HG02759 (cell line): ENCODE measurements around the gene KNL1.

ENCODE experiments used
- ATAC-seq: cut with Tn5 transposase; IDR thresholded peaks from one replicate; pipeline ENCODE4 v1.9.1; 2021; ENCODE audit warnings: mild to moderate bottlenecking, moderate library complexity; ENCODE audit not compliant: unreplicated experiment

Gene KNL1

DNA sequence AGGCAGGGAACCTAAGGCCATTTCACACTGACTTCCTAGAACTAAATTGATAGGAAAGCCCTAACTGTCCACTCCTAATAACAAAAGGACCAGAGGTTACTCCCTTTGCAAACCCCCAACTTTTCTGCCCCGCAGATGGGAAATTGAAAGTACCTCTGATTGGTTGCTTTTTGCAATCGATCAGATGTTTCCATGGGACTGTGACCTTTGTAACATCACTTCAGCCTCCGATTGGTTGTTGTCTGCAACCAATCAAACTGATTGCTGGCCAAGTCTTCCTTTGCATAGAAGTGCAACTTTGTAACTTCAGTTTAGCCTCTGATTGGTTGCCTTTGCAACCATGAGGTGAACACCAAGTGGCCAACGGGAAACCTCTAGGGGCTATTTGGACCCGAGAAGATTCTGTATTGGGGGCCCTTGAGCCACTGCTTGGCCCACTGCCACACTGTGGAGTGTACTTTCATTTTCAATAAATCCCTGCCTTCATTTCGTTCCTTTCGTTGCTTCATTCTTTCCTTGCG lies 11.3 kb upstream of the KNL1 start:
- ATAC-seq: no peak

DNA sequence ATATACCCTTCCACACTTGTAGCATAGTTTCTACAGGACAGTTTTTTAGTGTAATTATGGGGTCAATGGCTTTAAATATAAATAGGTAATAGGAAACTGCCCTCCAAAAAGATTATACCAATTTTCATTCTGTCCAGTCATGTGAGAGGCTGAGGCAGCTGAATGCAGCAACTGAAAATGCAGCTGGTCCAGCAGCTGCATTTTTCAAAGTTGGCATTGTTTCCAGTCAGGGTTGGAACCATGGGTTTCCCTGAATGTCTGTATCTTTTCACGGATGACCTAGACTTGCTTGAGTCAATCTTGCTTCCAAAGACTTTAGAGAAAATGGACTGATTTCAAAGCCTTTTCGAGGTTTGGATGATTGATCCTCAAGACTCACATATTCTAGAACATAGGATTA lies 9.9 kb upstream of the KNL1 start:
- ATAC-seq: no peak

DNA sequence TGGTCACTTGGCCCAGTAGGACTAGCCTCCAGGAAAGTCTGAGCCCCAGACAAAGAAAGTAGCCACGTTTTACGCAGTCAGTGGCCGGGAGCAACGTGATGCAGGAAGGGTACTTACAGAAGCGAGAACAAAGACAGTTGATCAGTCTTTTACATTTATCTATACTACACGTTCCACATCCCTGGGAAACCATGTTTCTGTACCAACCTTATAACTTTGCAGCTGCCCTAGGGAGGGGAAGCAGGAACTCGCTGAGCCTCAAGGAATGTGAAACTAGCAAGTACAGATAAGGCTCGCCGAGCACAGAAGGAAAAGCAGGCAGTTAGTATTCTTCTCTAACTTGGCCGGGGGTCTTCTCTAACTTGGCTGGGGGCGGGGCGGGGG lies 3.4 kb upstream of the KNL1 start:
- ATAC-seq: no peak

DNA sequence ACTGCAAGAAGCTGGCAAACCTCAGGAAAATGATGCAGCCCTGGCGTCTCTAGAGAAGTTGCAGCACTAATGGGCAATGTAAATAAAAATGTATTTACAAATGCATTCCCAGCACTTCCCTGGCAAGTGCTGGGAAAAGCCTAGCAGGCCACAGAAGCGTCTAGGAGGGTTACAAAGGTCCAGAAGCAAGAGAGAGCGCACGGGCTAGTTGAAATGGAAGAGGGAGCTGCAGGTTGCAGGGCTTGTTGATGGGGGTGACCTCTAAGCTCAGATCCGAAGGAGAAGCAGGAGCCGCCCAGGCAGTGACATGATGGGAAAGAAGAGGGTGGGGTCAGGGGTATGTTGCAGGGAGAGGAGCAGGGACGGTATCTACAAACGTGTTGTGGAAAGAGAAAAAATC lies 2.7 kb upstream of the KNL1 start:
- ATAC-seq: no peak

DNA sequence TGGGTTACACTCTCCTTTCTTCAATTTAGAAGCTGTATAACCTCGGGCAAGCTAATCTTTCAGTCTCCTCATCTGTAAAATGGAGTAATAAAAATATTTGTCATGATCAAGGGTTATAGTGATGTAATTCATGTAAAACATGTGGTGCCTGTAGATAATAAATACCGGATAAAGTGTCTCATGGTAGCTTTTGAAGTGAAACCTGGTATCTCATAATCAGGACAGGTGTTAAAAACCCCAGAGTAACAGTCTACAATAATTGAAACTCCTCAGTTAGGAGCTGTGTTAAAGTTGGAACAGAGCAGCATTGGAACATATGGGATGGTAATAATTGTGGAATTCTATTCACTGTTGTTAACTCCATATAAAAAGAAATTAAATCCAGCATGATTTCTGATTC lies 884 bp upstream of the KNL1 start:
- no peak for ATAC-seq

DNA sequence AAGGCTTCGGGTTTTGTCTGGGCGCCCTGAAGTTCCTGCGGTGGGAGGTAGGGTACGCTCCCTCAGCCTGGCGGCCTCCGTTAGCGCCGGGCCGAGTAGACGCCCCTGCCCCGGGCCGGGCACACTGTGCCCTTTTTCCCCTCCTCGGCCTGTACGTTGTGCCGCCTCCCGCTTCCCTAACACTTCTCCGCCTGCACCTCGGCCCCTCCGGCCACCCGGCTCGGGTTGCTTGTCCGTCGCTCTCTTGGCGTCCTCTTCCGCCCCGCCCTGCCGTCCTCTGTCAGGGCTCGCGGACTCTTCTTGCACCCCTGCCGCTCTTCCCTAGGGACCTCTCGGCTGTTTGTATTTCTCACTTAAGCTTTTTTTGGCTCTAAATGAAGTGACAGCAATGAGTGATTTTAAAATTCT lies 384 bp downstream of the KNL1 start:
- peak; percentile 60 for ATAC-seq

DNA sequence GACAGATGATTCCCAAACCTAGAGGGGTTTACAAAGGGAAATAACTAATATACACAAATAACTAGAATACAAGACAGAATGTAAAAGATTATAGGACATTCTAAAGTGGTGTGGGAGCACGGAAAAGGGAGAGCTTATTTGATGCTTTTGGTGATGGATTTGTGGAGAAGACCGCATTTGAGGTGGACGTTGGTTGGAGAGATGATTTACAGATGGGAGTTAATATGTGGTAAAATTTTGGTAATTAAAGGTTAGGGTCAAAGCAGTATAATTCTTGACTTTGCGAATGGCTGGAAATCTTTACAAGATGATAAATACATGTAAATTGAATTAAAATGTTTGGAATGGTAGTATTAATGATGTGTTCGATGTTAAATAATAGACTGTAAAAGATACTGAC lies 1.2 kb downstream of the KNL1 start:
- ATAC-seq: no peak

DNA sequence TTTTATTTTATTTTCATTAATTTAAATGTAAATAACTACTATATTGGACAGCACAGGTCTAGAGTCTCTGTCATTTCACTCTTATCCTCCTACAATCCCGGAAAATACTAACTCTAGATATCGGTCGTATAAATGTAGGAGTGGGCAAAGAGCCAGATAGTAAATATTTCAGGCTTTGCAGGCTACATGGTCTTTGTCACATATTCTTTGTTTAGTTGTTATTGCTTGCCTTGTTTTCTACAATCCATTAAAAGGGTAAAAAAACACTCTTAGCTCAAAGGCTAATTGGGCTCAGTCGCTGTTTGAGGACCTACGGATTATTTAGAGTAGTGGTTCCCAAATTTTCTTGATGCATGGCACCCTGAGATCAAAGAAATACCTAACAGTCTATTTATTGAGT lies 1.7 kb downstream of the KNL1 start:
- ATAC-seq: no peak

DNA sequence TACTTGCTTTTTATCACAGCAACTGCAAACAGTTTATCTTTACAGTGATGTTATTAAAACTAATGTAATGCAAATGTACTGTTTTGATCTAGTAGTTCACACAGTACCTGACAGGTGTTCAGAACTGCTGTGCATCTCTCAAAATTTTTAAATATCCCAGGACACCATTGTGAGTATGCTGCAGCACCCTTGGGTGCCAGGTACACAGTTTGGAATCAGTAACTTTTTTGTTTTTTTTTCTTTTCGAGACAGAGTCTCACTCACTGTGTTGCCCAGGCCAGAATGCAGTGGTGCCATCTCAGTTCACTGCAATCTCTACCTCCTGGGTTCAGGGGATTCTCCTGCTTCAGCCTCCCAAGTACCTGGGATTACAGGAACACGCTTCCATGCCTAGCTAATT lies 3.0 kb downstream of the KNL1 start:
- ATAC-seq: no peak

DNA sequence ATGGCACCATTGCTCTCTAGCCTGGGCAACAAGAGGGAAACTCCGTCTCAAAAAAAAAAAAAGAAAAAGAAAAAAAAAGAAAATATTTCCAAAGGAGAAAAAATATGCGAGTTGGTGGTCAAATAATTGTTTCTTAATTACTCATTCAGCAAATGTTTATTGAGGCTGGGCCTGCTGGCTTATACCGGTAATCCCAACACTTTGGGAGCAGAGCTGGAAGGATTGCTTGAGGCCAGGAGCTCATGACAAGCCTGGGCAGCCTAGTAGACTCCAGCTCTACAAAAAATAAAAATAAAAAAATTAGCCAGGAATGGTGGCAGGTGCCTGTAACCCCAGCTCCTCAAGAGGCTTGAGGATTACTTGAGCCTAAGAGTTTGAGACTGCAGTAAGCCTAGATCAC lies 4.1 kb downstream of the KNL1 start:
- ATAC-seq: no peak

DNA sequence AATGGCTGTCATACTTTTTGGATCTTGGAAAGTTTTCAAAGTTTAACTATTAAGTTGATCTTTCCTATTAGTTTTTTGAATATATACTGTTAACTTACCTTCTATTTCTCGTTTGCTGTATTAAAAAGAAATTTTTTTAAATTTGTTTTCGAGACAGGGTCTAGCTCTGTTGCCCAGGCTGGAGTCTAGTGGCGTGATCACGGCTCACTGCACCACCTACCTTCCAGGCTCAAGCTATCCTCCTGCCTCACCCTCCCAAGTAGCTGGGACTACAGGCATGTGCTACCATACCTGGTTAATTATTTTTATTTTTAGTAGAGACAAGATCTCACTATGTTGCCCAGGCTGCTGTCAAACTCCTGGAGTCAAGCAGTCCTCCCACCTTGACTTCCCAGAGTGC lies 4.6 kb downstream of the KNL1 start:
- no peak for ATAC-seq

DNA sequence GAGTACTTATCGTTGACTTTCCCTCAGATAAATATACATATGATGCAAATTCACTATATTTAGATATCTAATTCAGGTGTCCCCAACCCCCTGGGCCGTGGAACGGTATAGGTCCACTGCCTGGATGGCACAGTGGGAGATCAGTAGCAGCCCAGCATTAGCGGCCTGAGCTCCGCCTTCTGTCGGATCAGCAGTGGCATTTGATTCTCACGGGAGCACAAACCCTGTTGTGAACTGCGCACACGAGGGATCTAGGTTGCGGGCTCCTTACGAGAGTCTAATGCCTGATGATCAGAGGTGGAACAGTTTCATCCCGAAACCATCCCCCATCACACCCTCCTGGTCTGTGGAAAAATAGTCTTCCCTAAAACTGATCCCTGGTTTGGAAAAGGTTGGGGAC lies 6.9 kb downstream of the KNL1 start:
- ATAC-seq: no peak

DNA sequence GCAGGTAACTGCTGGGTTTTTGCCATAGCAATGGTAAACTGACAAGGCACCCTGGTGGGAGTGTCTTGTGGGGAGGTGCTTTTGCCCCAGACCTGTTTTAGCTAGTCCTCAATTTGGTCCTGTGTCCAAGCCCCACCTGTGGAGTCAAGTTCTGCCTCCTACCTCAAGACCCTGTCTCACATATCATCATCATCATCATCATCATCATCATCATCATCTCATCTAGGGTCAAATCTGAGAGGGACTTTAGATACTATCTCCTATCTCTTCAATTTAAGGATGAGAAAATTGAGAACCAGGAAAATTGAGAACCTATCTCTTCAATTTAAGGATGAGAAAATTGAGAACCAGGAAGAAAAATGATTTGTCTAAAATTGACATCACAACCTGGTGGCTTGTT lies 9.9 kb downstream of the KNL1 start:
- ATAC-seq: no peak

DNA sequence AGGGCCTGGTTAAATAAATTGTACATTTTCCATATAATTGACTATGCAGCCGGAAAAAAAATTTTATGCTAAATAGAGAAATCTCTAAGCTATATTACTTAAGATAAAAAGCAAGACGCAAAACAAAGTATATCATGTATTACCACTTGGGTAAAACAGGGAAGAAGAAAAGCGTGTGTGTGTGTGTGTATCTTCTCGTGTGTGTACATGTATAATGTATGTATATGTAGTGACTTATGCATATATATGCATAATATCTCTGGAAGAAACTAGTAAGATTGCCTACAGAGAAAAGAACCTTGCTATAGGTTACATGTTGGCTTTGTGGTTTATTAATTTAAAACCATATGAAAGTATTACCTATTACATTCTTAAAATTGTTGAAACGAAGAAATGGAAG lies 19.0 kb downstream of the KNL1 start:
- ATAC-seq: no peak

DNA sequence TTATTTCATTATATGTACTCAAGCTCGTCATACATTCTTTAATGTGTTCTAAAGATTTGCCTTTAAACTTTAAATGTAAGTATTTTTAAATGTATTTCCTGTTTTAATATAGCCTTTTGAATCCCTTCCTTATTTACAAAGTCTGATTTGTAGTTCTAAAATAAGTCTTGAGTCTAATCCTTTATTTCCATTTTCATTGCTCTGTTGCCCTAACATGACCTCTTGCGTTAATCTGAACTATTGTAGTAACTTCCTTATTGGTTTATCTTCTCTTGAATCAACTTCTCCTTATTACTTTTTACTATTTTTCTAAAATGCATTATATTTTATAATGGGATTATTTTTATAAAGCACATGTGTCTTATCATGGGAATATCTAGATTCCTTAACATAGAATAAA lies 24.0 kb downstream of the KNL1 start:
- no peak for ATAC-seq

DNA sequence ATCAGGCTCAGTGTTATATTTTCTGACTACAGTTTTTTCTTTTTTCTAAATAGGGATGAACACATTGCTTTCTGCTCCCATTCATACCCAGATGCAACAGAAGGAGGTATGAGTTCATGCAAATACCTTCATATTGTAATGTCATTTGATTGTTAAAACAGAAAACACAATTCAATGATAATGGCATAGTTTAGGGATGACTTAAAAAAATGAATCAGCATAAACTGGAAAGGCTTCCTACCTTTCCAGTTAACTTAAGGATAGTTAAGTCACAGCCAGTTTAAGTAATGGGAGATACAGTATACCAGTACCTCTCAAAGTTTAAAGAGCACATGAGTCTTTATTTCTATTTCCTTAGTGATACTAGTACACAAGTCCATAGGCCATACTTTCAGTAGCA lies 24.9 kb downstream of the KNL1 start:
- no peak for ATAC-seq

DNA sequence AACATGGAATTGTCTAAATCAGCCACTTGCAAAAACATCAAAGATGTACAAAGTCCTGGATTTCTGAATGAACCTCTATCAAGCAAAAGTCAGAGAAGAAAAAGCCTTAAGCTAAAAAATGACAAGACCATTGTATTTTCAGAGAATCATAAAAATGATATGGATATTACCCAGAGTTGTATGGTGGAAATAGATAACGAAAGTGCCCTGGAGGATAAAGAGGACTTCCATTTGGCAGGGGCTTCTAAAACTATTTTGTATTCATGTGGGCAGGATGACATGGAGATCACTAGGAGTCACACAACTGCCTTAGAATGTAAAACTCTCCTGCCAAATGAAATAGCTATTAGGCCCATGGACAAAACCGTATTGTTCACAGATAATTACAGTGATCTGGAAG lies 29.3 kb downstream of the KNL1 start:
- no peak for ATAC-seq

DNA sequence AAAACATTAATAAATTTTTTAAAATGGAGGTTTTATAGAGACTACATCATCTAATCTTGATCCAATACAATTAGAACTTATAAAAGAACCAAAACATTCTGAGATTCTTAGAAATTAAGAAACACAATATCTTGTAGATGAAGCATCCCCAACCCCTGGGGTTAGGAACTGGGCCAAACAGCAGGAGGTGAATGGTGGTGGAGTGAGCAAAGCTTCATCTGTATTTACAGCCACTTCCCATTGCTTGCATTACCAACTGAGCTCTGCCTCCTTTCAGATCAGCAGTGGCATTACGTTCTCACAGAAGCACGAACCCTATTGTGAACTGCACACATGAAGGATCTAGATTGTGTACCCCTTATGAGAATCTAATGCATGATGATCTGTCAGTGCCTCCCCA lies 36.3 kb downstream of the KNL1 start:
- ATAC-seq: no peak

DNA sequence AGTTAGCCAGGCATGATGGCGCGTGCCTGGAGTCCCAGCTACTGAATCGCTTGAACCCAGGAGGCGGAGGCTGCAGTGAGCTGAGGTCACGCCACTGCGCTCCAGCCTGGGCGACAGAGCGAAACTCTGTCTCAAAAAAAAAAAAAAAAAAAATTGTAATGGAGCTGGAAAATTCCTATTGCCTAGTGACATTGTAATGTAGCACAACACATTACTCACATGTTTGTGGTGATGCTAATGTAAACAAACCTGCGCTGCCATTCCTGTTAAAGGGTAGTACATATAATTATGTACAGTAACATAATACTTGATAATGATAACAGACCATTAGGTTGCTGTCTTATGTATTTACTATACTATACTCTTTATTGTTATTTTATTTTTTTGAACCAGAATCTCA lies 39.1 kb downstream of the KNL1 start:
- no peak for ATAC-seq

DNA sequence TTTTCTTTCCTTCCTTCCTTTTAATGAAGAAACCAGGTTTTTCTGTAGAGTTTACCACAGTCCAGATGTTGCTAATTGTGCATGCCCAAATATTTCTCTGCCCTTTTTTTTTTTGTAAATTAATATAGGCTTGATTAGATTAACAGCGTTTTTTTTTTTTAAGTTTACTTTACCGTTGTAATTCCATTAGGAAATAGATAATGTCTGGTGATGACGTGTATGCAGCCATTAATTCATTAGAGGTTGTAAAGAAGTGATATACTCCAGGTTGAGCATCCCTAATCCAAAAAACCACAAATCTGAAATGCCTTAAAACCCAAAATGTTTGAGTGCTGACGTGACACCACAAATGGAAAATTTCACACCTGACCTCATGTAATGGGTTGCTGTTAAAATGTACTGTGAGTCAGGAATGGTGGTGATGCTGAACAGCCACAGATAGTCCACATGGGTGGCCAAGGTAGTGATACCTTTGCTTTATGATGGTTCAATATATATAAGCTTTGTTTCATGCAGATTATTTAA lies 43.2 kb downstream of the KNL1 start:
- ATAC-seq: no peak

DNA sequence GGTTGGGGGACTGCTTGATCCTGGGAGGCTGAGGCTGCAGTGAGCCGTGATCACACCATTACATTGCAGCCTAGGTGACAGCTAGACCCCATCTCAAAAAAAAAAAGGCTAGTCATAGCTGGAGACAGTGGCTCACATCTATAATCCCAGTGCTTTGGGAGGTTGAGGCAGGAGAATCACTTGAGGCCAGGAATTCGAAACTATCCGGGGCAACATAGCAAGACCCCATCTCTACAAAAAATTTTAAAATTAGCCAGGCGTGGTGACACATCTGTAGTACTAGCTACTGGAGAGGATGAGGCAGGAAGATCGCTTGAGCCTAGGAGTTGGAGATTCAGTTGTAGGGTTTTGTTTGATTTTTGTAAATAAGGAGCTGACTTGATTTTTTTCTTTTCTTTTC lies 45.6 kb downstream of the KNL1 start:
- no peak for ATAC-seq

DNA sequence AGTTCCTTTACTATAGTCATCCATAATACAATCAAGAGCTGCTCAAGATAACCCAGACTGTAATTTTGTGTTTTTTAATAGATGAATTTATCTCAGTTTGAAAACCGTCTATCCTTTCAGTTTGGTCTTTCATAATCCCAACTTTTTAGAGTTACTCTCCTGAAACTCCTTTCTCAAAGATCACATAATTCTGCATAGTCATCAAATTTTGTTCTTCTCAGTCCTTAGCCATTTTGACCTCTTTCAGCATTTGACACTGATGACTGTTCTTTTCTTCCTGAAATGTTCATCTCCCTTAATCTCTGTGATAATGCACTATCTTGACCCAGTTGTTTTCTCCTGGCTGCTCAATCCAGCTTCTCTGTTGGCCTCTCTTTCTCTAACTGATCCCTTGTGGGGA lies 53.5 kb downstream of the KNL1 start:
- no peak for ATAC-seq

DNA sequence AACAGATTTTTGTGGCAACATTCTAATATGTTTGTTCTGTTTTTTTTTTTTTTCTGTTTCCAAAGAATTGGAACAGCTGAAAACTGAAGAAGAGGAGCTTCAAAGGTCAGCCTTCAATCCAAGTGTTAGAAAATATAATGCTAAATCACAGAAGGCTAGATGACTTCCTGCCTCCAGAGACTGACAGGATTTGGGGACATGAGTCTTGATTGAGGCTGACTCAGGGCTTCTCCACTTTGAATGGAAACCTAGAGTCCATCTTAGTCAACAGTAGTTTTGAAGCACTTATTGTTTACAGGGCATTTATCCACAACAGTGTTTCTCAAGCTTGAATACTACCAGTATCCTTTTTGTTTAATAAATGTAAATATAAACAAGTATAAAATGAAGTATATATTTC lies 56.4 kb downstream of the KNL1 start:
- ATAC-seq: no peak

DNA sequence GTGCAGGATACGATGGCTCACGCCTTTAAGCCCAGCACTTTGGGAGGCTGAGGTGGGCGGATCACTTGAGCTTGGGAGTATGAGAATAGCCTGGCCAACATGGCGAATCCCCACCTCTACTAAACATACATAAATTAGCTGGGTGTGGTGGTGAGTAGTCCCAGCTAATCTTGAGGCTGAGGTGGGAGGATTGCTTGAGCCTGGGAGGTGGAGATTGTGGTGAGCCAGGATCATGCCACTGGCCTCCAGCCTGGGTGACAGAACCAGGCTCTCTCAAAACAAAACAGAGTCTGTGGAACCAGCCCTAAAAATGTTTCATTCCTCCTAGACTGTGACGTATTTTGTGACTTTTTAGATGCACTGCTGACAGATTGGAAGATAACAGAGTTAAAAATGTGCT lies 66.6 kb downstream of the KNL1 start:
- no peak for ATAC-seq
